Measurements from ENCODE around the gene SLC4A11. TPM values are rescaled to one million over a fixed set of nuclear protein-coding genes. Genes with fewer than 3 reads are reported as not detected.
"Not testable (repeated sequence)": the region's sequence is repeated elsewhere in the genome, so short reads cannot be mapped to it uniquely, and the experiment has no call there.

Gene SLC4A11
- total RNA-seq, 1 donor from 2014 or later, result 6.9 TPM

DNA sequence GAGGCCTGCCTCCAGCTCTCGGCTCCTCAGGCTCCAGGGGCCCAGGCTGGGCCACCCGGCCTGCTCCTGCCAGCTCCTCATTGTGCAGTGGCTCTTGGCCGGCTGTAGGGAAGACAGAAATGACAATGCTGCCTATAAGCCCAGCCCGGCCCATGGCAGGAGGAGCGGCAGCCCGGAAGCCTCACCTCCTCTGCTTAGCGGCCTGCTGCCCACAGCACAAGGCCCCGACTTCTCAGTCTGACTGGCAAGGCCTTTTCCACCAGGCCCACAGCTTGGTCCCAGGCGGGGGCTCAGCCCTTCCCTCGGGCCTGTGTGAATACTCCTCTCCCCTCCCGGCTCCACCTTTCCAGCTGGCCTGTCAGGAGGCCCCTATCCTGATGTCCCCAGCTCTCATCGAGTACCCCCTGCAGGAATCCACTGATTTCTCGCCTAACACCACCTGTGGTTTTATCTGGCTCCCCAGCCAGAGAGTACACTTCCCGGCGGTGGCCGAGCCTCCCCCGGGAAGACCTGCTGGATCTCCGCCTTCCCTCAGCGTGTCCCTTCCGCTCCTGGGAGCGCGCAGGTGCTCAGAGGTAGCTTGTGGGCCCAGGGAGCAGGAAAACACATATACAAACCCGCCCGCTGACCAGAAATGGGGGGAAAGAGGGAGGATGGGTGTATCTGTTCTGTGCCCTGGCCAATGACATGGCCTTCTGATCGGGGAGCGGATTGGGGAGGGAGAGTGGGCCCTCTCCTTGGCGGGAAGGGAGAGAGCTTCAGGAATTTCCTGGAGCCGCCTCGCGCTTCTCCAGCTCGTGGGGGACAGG lies 35.5 kb downstream of the SLC4A11 start:
- DNase-seq (ENCODE audit: low read depth in 2 of 2), result peak in 1 of 2 donors; percentile 31

DNA sequence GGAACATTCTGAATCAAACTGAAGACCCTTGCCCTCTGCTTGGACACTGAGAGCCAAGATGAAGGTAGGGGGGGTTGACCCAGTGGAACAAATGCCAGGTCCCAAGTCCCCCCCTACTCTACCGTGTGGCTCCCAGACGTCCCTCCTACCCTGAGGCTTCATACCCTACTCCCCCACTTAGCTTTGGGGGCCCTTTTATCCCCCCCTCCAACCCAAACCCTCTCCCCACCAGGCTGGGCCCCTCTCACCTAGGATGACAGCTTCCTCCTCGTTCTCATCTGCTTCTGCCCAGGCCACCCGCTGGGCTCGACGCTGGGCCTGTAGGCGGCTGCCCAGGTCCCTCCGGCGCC lies 36.0 kb downstream of the SLC4A11 start:
- DNase-seq (ENCODE audit: low read depth in 2 of 2), result no peak

DNA sequence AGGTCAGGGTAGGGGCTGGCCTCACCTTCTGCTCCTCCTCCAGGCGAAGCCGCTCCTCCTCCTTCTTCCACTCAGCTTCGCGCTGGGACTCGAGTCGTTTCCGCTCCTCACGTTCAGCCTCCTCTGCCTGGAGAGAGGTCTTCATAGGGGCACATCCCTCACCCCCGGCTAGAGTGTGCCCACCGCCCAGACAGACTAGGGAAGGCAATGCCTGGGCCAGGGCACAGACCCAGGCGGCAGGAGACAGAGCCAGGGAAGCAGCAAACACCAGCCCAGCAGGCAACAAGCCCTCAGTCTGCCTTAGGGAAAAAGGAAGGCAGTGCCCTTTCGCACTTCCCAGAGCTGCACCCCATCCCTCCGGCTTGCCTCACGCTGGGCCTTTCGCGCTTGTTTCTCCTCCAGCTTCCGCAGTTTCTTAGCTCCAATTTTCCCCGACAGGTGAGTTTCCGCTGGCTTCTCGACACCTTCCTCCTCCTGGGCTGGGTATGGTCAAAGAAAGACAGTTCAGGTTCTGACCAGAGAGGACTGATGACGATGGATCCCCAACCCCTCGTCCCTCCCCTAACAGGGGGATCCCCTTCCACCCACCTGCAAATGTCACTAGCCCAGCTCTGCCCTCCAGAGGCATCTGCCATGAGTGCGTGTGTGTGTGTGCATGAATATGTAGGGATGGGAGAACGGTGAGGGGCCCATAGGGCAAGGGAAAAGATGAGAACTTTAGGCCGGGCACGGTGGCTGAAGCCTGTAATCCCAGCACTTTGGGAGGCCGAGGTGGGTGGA lies 38.8 kb downstream of the SLC4A11 start:
- DNase-seq (ENCODE audit: low read depth in 2 of 2), result no peak

DNA sequence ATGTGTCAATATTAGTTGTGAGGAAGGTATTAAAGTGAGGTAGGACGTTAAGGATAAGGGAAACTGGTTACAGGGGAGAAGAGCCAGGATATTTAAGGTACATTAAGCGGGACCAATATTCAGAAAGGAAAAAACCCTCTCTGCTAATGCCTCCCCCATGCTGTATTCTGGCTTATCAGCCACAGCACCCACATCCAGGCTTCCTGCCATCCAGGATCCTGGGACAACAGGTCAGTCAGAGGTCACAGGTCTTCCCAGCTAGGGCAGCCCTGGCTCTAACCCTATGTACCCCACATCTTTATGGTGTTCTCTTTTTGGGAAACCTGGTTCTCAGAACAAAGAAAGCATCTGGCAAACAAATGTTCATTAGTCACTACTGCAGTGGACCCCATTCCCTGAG lies 39.8 kb downstream of the SLC4A11 start:
- DNase-seq (ENCODE audit: low read depth in 2 of 2), result no peak

DNA sequence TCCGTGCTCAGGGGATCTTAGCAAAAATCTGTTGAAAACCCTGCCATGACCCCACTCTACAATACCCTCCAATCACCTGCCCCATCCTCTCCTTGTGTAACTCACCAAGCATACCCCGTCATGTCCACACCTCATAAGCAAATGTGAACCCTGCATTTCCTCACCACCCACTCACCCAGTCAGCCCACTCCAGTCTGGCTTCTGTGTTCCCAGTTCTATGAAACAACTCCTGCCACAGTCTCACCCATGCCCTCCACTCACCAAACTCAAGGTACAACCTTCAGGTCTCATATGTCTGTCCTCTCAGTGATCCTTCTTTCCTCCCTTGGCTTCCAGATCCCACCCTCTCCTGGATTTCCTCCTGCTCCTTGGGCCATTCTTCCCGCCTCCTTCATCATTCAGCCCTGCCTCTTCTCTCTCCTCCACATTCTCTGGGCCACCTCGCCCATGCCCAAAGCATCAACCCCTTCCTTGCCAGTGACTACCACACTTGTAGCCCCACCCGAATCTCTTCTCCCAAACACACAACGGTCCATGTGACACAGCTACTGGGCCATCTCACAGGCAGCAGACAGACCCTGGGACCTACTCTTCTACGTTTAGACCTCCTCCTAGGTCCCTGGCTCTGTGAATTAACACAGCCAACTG lies 43.3 kb downstream of the SLC4A11 start:
- DNase-seq (ENCODE audit: low read depth in 2 of 2), result no peak

DNA sequence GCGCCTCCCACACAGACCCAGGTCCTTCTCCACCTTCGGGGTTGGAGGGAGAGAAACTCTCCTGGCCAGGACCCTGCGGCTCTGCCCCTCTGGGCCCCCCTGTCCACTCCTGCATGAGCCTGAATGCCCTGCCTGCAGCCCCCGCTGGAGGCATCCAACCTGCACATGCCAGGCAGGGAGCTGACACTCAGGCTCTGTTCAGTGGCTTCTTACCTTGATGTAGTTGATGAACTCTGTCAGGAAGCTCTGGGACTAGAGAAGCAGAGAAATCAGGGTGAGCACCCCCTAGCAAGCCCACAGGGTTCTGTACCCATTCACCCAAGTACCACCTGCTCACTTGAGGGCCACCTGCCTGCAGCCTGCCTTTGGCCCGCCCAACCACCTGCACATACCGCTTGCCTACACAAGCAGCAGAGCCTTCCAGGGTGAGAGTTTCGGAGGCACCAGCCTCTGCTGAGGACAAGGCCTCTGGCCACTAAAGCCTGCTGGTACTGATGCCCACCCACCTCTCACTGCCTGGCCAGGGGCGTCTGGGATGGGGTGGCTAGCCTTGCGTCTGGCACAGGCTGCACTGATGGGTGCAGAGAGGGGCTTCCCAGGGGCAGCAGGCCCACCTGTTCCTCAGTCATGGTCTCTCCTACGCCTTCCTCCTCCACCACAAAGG lies 44.2 kb downstream of the SLC4A11 start:
- no peak for DNase-seq (ENCODE audit: low read depth in 2 of 2)

DNA sequence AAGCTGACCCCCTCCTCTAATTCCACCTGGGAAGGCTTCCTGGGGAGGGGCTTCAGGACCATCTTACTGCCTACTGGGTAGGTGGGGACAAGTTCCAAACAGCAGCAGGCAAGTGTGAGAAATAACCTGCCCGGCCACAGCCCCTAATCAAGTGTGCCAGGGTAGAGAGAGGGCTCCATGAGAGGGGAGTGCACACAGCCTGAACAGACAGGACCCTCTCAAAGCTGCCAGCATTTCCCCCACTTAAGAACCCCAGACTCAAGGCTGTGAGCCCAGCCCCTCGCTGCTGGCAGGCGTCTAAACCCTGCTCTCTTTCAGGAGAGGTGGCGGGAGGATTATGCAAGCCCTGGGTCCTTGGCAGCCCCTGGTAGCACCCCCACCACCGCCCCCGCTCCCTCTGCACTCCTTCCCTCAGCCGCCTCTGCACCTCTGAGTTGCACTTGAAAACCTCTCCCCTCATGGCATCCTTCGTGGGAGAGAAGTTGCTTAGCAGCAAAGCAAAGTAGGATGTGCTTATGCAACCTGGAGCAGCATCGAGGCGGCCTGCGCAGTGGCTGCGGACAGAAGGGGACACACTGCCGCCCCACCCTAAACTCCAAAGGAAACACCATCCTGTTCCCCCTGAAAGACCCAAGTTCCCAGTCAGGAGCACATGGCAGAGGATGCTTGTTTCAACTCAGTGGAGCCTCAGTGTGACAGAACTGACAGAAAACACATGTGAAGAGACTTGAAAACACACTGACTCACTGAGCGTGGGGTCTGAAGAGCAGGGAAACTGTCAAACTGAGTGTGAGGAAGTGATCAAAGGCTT lies 45.0 kb downstream of the SLC4A11 start:
- DNase-seq (ENCODE audit: low read depth in 2 of 2), result no peak

DNA sequence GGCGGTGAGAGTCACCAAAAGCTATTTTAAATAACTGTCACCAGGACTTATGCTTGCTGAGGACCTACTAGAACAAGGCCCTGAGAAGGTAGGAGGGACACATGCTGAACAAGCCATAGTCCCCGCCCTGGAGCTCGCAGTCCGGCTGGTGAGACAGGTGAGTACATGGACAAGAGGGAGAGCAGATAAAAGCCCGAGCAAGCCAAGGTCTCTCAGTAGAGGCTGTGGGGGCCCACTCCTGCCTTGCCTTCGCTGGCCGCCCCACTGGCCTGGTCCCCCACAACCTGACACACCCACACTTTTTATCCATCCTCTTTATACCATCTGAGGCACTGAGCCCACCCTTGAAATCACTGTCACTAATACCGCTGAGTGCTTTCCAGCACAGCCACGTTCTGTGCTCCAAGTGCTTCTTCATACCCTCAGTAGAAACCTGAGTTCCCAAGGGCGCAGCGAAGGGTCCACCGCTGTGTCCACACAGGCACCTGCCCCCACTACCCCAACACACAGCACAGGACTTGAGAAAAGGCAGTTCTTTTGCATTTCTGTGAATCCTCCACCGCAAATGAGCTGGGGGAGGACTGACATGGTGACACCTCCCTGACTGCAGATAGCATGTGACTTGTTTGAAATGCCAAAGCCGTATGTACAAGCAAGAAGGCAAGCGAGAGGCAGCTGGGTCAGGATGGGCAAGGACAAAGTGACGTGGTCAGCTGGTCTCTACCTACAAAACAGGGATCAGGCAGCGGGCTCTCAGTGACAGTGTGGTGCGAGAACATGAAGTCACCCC lies 46.6 kb downstream of the SLC4A11 start:
- DNase-seq (ENCODE audit: low read depth in 2 of 2), result no peak

DNA sequence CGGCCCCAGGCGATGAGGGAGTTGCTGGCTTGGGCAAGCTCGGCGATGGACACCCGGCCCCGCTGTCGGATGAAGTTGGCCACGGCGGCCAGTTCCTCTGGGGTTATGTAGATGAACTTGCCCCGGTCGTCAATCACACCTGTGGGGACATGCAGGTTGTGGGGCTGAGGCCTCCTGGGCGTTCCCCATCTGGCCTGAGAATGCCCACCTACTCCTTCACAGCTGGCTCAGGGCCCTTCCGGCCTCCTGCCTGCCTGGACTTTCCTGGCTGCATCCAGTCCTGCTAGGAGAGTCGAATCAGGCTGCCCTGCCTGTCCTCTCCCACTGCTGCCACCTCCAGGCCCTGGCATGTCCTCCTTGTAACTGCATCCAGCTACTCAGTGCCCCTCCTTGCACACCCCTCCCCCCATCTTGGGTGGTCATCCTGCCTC lies 48.3 kb downstream of the SLC4A11 start:
- no peak for DNase-seq (ENCODE audit: low read depth in 2 of 2)

DNA sequence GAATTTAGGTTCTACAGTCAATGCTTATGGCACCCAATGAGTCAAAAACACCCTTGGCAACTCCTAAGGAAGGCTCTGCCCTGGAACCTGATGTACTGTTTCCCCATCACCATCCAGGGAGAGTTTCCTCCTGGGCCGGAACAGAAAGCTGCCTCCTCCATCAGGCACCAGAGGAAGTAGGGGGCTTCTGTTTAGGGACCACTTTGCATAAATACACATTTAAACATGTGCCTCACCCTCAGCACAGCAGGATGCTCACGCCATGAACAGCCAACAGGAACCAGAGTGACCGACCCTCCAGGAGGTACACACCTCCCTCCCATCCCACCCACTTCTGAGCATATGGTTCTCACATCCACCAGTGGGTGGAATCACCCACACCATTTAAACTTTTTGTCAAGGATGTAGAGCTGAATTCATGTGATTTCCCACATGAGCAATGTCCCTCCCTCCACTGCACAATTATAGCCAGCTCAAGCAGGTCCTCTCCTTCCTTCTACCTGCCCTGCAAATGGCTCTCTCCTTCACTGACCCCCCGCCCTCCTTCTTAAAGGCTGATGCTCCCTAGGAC lies 49.3 kb downstream of the SLC4A11 start:
- no peak for DNase-seq (ENCODE audit: low read depth in 2 of 2)

DNA sequence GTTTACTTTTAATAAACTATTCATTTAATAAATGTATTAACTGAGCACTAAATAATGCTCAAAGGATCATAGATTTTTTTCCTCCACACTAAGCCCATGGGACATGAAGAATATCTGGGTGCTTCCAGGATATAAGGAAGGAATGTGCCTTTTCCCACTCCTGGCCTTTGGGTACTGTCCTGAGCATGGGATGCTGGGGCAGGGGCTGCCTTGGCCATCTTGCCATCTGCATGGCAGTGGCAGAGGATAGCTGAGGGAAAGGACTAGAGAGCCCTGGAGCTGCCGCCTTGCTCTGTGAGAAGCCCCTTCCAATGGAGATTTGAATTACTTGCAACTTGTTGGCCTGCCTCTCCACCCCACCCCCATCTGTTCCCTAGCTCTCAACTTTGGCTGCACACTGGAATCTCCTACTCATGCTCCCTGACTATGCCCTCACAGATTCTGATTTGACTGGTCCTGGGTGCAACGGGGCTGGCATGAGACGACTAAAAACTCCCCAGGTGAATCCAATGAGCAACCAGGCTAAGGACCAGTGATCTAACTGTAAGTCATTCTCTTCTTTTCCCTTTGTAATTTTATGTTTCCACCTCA lies 50.1 kb downstream of the SLC4A11 start:
- no peak for DNase-seq (ENCODE audit: low read depth in 2 of 2)

DNA sequence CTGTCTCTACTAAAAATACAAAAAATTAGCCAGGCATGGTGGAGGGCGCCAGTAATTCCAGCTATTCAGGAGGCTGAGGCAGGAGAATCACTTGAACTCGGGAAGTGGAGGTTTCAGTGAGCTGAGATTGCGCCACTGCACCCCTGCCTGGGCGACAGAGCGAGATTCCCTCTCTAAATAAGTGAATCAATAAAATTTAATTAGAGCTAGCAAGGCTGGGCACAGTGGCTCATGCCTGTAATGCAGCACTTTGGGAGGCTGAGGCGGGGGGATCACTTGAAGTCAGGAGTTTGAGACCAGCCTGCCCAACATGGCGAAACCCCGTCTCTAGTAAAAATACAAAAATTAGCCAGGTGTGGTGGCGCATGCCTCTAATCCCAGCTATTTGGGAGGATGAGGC lies 51.1 kb downstream of the SLC4A11 start:
- DNase-seq (ENCODE audit: low read depth in 2 of 2), result not testable (repeated sequence)

DNA sequence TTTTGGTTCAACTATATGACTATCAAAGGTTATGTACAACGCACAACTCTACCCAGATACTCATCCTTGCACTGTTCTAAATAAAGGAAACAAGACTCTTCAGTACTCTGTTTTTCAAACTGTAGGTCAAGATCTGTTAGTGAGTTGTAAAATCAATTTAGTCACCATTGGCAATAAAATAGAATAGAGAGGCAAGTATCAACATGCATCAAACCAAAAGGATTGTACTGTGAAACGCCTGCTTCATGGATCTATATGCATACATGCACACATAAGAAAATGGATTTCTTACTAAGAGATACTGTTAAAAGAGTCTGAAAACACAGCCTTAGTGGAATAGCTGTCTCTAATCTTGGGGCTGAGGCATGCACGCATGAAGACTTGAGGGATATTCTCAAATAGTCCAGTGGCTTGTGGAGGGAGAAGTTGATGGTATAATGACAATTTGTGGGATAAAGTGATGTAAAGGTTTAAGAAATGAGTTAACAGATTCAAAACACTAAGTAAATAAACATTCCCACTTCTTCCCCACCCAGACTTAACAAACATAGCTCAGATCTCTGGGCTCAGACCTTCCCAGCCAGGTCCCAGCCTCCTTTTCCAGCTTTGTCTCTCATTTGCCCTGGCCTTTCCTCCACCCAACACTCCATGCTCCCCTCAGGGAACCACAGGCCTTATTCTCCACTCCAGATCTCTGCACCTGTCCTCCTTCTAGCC lies 54.9 kb downstream of the SLC4A11 start:
- no peak for DNase-seq (ENCODE audit: low read depth in 2 of 2)

DNA sequence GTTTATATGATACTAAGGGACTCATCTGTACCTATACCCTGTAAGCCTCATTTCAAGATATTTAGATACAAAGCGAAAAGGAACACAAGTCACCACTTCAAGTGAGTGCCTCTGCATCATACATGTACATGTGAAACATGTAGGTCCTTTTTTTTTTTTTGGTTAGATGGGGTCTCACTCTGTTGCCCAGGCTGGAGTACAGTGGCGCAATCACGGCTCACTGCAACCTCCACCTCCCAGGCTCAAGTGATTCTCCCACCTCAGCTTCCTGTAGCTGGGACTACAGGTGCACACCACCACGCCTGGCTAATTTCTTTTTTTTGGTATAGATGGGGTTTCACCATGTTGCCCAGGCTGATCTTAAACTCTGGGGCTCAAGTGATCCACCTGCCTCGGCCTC lies 56.6 kb downstream of the SLC4A11 start:
- not testable (repeated sequence) for DNase-seq (ENCODE audit: low read depth in 2 of 2)

DNA sequence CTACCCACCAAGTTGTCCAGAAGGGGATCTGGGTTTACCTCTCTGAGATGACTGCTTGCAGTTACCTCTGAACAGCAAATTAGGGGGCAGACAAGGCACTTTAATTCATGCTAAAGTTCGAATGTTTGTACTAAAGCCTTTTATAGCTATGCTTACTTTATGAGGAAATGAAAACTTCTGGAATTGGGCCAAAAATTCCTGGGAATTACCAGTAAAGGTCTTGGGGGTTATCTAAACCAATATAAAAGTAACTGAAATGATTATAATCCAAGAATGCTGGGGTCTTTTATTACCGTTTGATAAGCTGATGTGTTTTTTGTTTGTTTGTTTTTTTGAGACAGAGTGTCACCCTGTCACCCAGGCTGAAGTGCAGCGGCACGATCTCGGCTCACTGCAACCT lies 57.7 kb downstream of the SLC4A11 start:
- peak; percentile 40 to 73 for DNase-seq (ENCODE audit: low read depth in 2 of 2)

DNA sequence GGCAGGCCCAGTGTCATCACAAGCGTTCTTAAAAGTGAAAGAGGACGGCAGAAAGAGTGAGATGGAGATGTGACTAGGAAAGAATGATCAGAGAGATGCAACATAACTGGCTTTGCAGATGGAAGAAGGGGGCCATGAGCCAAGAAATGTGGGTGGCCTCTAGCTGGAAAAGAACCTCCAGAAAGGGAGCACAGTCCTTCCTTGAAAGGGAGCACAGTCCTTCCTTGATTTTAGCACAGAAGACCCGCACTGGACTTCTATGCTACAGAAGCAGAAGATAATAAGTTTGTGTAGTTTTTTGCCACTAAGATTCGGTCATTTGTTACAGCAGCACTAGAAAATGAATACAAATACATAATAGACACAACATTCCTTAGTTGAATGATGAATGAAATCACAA lies 58.7 kb downstream of the SLC4A11 start:
- no peak for DNase-seq (ENCODE audit: low read depth in 2 of 2)

DNA sequence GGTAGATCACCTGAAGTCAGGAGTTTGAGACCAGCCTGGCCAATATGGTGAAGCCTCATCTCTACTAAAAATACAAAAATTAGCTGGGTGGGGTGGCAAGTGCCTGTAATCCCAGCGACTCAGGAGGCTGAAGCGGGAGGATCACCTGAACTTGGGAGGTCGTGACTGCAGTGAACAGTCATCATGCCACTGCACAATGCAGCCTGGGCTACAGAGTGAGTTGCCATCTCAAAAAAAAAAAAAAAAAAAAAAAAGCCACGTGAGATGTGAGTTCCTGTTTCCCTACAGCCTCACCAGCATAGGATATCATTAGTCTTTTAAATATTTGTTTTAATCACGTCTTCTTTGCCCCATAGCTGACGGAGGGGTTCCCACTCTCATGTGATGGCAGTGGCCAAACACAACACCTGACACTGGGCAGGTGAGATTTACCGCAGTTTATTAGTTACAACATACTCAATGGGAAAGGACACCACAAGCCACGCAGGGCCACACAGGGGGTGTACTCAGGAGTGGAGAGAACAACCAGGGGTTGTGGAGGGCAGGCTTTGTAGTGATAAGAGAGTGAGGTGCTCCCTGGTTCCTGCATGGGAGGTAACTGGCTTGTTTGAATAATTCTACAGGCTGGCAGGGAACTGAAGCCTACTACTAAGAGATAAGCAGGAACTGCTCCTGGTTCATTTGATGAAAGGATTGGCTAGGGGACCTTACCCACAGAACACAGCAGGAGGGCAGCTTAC lies 61.1 kb downstream of the SLC4A11 start:
- no peak for DNase-seq (ENCODE audit: low read depth in 2 of 2)

Measured in dermis microvascular lymphatic vessel endothelial cell (primary cell).